GM12892 (cell line): ENCODE measurements around the gene CAPZB.

Source experiments
- DNase-seq: peaks from one replicate; pipeline ENCODE4 v3.0.0; 2011; ENCODE audit not compliant: insufficient read length
- FAIRE-seq: peaks from 2 replicates; lab custom pipeline; 2011; peaks lifted over from hg19 to GRCh38; lab: Jason Lieb, UNC
- POLR2A ChIP-seq: IDR thresholded peaks from 2 replicates; pipeline ENCODE4 v1.6.1; 2011; ENCODE audit warnings: low read depth, low read length, control low read depth
- POLR2AphosphoS5 ChIP-seq: IDR thresholded peaks from 2 replicates; pipeline ENCODE4 v1.6.1; 2011; ENCODE audit warnings: low read depth, low read length, control low read depth
- TAF1 ChIP-seq: IDR thresholded peaks from 2 replicates; pipeline ENCODE4 v1.6.1; 2011; ENCODE audit warnings: low read depth, mild to moderate bottlenecking, control low read depth, low read length, borderline replicate concordance

CAPZB gene

DNA sequence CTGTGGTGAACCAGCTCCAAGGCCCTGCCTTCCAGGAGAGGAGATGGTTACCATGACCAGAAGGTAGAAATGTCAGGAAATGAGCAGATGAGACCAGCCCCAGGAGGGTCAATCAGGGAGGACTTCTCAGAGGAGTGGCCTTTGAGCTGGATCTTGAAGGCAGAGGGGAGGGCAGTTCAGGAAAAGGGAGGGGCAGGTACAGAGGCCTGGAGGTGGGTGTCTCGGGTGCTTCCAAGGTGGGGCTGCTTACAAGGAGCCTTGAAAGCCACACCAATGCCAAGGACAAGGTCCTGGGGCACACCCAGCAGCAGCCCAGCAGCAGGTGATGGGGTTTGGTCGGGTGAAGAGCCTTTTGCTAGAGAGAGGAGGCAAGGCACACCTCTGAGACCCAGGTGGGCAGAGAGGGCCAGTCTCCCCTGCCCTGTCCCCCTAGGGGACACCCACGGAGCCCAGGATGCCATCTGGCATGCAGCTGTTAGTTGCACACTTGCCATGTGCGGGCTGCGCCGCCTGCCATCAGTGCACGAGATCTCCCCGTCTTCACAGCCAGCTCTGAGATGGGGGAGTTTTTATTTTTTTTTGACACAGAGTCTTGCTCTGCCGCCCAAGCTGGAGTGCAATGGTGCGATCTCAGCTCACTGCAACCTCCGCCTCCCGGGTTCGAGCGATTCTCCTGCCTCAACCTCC, 154.7 kb downstream of the CAPZB start:
- DNase-seq: no peak
- TF ChIP-seq POLR2AphosphoS5 (no peak), TAF1 (no peak), POLR2A (no peak; the same call in none of the 2 replicates)
- FAIRE-seq: no peak

DNA sequence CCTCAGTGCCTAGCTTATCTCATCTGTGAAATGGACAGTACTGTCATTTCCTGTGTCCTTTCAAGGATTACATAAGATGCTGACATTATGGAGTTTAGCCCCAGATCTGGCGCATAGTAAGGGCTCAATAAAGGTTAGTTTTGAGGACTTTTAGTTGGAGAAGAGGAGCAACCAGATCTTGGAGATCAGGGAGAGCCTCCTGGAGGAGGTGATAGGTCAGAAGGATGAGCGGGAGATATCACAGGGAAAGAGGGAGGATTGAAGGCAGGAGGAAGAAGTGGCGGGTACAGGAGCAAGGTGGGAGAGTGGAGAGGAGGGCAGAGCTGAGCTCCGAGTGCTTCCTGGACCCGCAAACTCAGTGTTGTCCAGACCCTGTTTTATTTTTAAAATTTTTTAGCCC, 155.7 kb downstream of the CAPZB start:
- FAIRE-seq: no peak
- DNase-seq: no peak
- TF ChIP-seq POLR2AphosphoS5 (no peak; the same call in 1 of the 2 replicates), POLR2A (no peak), TAF1 (no peak)

DNA sequence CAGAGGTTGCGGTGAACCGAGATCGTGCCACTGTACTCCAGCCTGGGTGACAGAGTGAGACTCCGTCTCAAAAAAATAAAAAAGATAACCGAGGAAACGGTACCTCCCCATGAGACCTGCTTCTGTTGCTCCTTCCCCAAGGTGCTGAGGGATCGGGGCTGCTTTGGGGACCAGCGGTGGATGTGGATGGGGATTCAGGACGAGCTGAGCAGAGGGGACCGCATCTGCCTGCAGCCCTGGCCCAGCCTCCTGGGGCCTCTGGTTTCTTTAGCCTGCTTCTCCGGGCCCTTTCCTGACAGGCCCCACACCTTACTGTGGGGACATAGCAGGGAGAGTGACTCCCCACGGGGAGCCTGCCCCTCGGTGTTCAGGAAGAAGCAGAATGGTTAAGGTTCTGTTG, 156.2 kb downstream of the CAPZB start:
- DNase-seq (no peak), FAIRE-seq (no peak)
- TF ChIP-seq TAF1: no peak
- TF ChIP-seq POLR2AphosphoS5: no peak
- no peak for TF ChIP-seq POLR2A

DNA sequence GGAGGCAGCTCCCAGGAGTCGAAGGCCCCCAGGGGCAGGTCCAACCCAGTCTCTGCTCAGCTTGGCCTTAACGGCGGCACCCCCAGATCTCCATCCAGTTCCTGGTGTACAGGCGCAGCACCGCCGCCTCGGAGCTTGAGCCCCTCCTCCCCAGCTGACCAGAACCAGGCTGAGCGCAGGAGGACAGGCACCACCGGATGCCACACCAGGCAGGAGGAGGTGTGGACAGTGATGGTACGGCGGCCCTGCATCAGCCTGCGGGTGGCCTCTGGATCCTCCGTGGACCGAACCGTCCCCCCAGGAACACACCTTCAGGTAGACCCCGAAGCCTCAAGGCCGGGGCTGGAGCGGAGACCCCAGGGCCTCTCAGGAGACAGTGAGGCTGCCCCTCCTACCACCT, 156.9 kb downstream of the CAPZB start:
- TF ChIP-seq POLR2AphosphoS5: no peak
- TF ChIP-seq POLR2A: no peak
- no peak for TF ChIP-seq TAF1
- FAIRE-seq (no peak), DNase-seq (no peak)

DNA sequence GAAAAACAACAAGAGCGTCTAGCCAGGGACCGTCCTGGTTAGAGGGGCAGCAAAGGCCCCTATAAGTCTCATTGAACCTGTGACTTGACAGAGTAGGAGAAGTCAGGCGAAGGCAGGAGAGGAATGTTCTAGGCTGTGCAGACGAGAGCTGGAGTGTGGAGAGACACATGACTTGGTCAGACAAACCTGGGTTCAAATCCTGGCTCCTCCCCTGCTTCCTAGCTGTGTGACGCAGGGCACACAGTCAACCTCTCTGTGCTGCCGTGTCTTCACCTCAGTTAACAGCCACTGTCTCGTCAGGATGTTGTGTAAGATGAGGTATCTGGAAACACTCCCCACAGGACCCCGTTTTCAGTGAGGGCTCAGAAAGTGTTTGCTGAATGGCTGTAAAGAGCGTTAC, 157.6 kb downstream of the CAPZB start:
- TF ChIP-seq POLR2A (no peak), POLR2AphosphoS5 (no peak), TAF1 (no peak)

GRCh38 chr1:19327301-19327700, 158.0 kb downstream of the CAPZB start:
- no peak for FAIRE-seq
- no peak for TF ChIP-seq TAF1
- no peak for TF ChIP-seq POLR2AphosphoS5
- TF ChIP-seq POLR2A: no peak
- no peak for DNase-seq

More for the DNA sequence above, 157.6 kb downstream of the CAPZB start:
- FAIRE-seq (no peak), DNase-seq (no peak)

DNA sequence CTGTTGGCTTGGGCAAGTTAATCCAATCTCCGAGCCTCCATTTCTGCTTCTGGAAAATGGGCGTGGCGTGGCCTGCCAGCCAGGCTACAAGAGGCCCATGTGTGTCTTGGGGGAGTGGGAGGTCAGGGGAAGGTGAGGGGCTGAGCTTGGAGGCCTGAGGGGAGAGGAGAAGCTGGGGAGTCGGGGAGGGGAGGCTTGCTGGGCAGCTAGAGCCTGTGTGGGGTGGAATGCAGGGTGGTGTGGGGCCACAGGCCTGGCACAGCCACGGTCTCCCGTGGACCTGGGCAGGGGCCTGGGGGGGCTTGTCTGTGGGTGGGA, 158.6 kb downstream of the CAPZB start:
- TF ChIP-seq POLR2A: no peak
- no peak for TF ChIP-seq POLR2AphosphoS5
- no peak for TF ChIP-seq TAF1
- FAIRE-seq (no peak), DNase-seq (no peak)

- DNase-seq: no peak
- no peak for TF ChIP-seq POLR2A
- no peak; the same call in 1 of the 2 replicates for TF ChIP-seq POLR2AphosphoS5
- no peak for TF ChIP-seq TAF1
- no peak for FAIRE-seq
These were observed 159.2 kb downstream of the CAPZB start for GRCh38 chr1:19325958-19326747.

DNA sequence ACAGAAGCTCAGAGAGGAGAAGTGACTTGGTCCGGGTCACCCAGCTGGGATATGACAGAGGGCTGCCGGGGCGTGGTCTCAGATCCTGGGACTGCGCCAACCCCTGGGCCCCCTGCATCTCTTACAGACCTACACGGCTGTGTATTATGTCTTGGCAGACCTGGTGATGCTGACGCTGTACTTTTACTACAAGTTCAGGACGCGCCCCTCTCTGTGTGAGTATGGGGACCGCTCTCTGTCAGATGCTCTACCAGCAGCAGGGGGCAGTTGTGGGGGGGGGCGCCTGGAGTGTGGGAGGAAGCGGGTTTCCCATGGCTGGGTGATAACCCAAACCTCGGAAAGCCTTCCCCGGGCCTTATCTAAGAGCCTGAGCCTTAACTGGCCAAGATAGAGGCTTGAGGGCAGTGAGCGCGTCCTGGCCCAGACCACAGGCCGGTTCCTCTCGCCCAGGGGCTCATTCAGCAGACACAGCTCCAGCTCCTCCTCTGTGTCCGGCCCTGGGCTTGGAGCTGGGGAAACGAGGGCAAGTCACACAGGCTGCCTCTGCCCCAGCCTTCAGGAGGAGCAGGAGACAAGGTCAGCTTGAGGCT, 159.9 kb downstream of the CAPZB start:
- FAIRE-seq: no peak
- no peak for DNase-seq

GRCh38 chr1:19324665-19324990, 160.7 kb downstream of the CAPZB start:
- TF ChIP-seq TAF1 (no peak), POLR2A (no peak), POLR2AphosphoS5 (no peak)
- DNase-seq (no peak), FAIRE-seq (no peak)

More for the DNA sequence above, 159.9 kb downstream of the CAPZB start:
- TF ChIP-seq POLR2AphosphoS5 (no peak), TAF1 (no peak), POLR2A (no peak)

DNA sequence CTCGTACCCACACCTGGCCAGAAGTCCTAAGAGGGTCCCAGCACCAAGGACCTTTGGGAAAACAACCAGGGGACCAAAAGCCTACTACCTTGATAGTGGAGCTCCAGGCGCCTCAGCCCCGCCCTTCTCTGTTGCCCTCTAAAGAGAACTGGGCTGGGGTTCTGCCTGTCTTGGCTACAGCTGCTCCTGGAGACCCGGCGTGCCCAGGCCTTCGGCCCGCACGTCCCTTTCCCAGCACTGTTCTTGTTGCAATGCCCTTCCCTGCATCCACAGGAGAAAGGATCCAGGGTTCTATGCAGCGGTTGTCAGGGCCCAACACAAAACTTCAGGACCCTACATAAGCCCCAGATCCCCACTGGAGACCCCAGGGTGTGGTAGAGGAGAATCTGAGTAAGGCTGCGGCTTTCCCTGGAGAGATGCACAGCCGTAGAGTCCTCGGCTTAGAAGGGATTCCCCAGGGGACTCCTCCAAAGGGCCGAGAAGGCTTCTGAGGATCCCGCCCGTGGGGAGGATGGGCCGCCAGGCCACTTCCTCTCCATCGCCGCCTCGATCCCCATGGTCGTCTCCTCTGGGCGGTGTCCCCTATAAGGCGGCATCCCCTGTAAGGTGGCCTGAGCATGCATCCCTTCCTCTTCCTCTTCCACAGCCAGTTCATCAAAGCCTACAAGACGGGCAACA, 161.2 kb downstream of the CAPZB start:
- DNase-seq (no peak), FAIRE-seq (no peak)
- TF ChIP-seq TAF1 (no peak), POLR2AphosphoS5 (no peak)

DNA sequence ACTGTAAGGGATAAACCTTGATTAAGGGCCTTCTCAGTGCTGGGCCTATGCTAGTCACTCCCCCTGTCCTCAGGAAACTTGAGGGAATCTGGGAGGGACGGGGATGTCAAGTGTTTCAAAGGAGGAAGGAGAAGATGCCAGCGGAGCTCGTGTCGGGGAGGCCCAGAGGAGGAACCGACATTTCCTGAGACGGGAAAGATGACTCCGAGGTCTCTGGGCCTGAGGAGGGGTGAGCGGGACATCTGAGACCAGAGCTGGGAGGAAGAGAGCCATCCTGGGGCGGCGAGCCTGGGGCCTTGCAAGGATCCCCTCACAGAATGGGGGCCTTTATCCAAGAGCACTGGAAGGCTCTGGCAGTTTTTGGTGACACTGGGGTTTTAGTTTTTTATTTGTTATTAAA, 162.9 kb downstream of the CAPZB start:
- no peak for FAIRE-seq
- DNase-seq: no peak
- TF ChIP-seq POLR2AphosphoS5 (no peak), POLR2A (no peak), TAF1 (no peak)
